K562 (cell line): ENCODE data around the gene FBXO21. TPM values are rescaled to one million over a fixed set of nuclear protein-coding genes. Genes with fewer than 3 reads are reported as not detected.

Source experiments
- ATAC-seq: fragments of 200-7000 bp; cut with Tn5 transposase; 3 replicates; pipeline ENCODE4 v1.9.1; 2020; ENCODE audit warnings: moderate library complexity
- BruUV-seq: library from RNA; stranded (reverse); fragments of 400-500 nt; replicated peaks from 2 replicates; lab custom pipeline; 2021; lab: Mats Ljungman, UMichigan
- CTCF ChIA-PET: fragments of 300-600 bp; formaldehyde crosslinking; extraction: SDS; loops from one replicate; lab custom pipeline; 2021; ENCODE audit warnings: low intra/inter-chr PET ratio; lab: Yijun Ruan, JAX
- POLR2A ChIA-PET: fragments of 300-600, 350-650 bp; sonication (Branson Sonifier 250); formaldehyde crosslinking; extraction: SDS; loops from one replicate; lab custom pipeline; 2021; ENCODE audit warnings: antibody characterized with exemption, inconsistent platforms; lab: Yijun Ruan, JAX
- DNase-seq, 4 experiments: peaks; one replicate each; pipeline versions ENCODE4 v3.0.0 to v3.0.0-alpha.2; 2011 to 2018; ENCODE audit warnings: low spot score in 3 of 4, mixed read lengths in 3 of 4; ENCODE audit errors: extremely low read depth in 1 of 4
- FAIRE-seq: peaks from 2 replicates; lab custom pipeline; 2011; peaks lifted over from hg19 to GRCh38; lab: Jason Lieb, UNC
- H2AFZ ChIP-seq: 2 replicates; pipeline ENCODE4 v1.6.0; 2011; ENCODE audit warnings: low read depth, low read length, control low read depth, inconsistent platforms
- H3K27ac ChIP-seq: fragments of 200-600 bp; 3 replicates; pipeline ENCODE4 v1.8.0; 2011; ENCODE audit warnings: low read depth, mild to moderate bottlenecking, control low read depth, inconsistent platforms, low read length, moderate library complexity, mixed read lengths; ENCODE audit errors: extremely low read depth
- H3K27me3 ChIP-seq, 2 experiments: fragments of 300-600 bp in 1 of 2; 2 replicates in 1 of 2; 3 replicates in 1 of 2; pipeline versions ENCODE4 v1.6.0 to v1.8.0; 2011; ENCODE audit warnings: inconsistent platforms in 2 of 2, low read length in 2 of 2, mild to moderate bottlenecking in 1 of 2, mixed read lengths in 1 of 2, moderate library complexity in 1 of 2; ENCODE audit not compliant: control insufficient read depth in 2 of 2, insufficient read depth in 2 of 2
- H3K36me3 ChIP-seq: fragments of 300-600 bp; 3 replicates; pipeline ENCODE4 v1.8.0; 2011; ENCODE audit warnings: mild to moderate bottlenecking, low read length, inconsistent platforms; ENCODE audit not compliant: control insufficient read depth, insufficient read depth
- H3K4me1 ChIP-seq, 2 experiments: fragments of 200-600 bp in 1 of 2; replicated peaks in 1 of 2; 2 replicates in 1 of 2; 3 replicates in 1 of 2; pipeline versions ENCODE4 v1.5.1 to v1.8.0; 2011; ENCODE audit warnings: inconsistent platforms in 2 of 2, low read length in 2 of 2, mild to moderate bottlenecking in 1 of 2, mixed read lengths in 1 of 2, moderate library complexity in 1 of 2; ENCODE audit not compliant: control insufficient read depth in 2 of 2, insufficient read depth in 2 of 2
- H3K4me2 ChIP-seq: 2 replicates; pipeline ENCODE4 v1.6.1; 2011; ENCODE audit warnings: low read length, control low read depth, inconsistent platforms, mixed read lengths; ENCODE audit not compliant: insufficient read depth
- H3K4me3 ChIP-seq: fragments of 200-600 bp; sonication (generic), shearing (Covaris generic); 2 replicates; pipeline ENCODE4 v1.5.1; 2016; ENCODE audit warnings: control low read depth, inconsistent platforms
- H3K79me2 ChIP-seq: fragments of 200-600 bp; 3 replicates; pipeline ENCODE4 v1.8.0; 2011; ENCODE audit warnings: low read length, inconsistent platforms; ENCODE audit not compliant: control insufficient read depth, insufficient read depth
- H3K9ac ChIP-seq, 2 experiments: 2 replicates each; pipeline versions ENCODE4 v1.6.0 to v1.6.1; 2011; ENCODE audit warnings: low read depth in 2 of 2, low read length in 2 of 2, control low read depth in 1 of 2, inconsistent platforms in 1 of 2, mild to moderate bottlenecking in 1 of 2, mixed read lengths in 1 of 2; ENCODE audit not compliant: insufficient read depth in 1 of 2
- H3K9me1 ChIP-seq: one replicate; pipeline ENCODE4 v1.6.0; 2011; ENCODE audit warnings: inconsistent platforms, mild to moderate bottlenecking, low read length, moderate library complexity; ENCODE audit not compliant: control insufficient read depth, insufficient read depth
- H3K9me3 ChIP-seq: replicated peaks from 2 replicates; pipeline ENCODE4 v1.5.1; 2011; ENCODE audit warnings: low read depth, low read length, inconsistent platforms; ENCODE audit not compliant: control insufficient read depth, insufficient read depth
- H4K20me1 ChIP-seq: replicated peaks from 2 replicates; pipeline ENCODE4 v1.6.1; 2011; ENCODE audit warnings: low read length, inconsistent platforms, mixed read lengths; ENCODE audit not compliant: control insufficient read depth, insufficient read depth
- CTCF ChIP-seq, 3 experiments: IDR thresholded peaks in 2 of 3; conservative IDR thresholded peaks in 1 of 3; 2 replicates each; pipeline ENCODE4 v1.5.1; 2011 to 2012; ENCODE audit warnings: low read length in 3 of 3, mild to moderate bottlenecking in 3 of 3, control low read depth in 2 of 3, improper control_type of control experiment in 1 of 3, inconsistent platforms in 1 of 3, low read depth in 1 of 3, mixed read lengths in 1 of 3, moderate library complexity in 1 of 3; ENCODE audit not compliant: insufficient read depth in 2 of 3
- IFI16 ChIP-seq: fragments of 250-450 bp; sonication (Bioruptor Pico); IDR thresholded peaks from 2 replicates; pipeline ENCODE4 v2.1.2; 2022; ENCODE audit warnings: mild to moderate bottlenecking, inconsistent platforms
- MAX ChIP-seq: sonication (generic); formaldehyde crosslinking; IDR thresholded peaks from 2 replicates; pipeline ENCODE4 v1.9.0; 2022; ENCODE audit warnings: mild to moderate bottlenecking, missing genetic modification reagents
- ZBTB7A ChIP-seq: IDR thresholded peaks from 2 replicates; pipeline ENCODE4 v1.6.1; 2011; ENCODE audit warnings: low read depth, mild to moderate bottlenecking, low read length, moderate library complexity, borderline replicate concordance; ENCODE audit not compliant: control insufficient read depth
- WGBS: fragments of 100-300 bp; shearing (Covaris generic); methylation state at CpG from one replicate; pipeline ENCODE4 v1.1.6; 2016; ENCODE audit warnings: low coverage, mixed read lengths; ENCODE audit not compliant: insufficient coverage; ENCODE audit errors: missing lambda C conversion rate; 5-methylcytosine and 5-hydroxymethylcytosine counted together
- in situ Hi-C: fragments of 300-500 bp; cut with MboI; formaldehyde crosslinking; loops from 4 replicates; pipeline ENCODE4 v1.15.0; 2018; ENCODE audit warnings: inconsistent platforms, mixed read lengths
- intact Hi-C: fragments of 100-400 bp; cut with micrococcal nuclease; formaldehyde crosslinking; loops from 2 replicates; pipeline ENCODE4 v1.14.2; 2022
- polyA plus RNA-seq, 8 experiments: library from polyadenylated mRNA; depleted of rRNA in 4 of 8; stranded (reverse) in 5 of 8; unstranded in 3 of 8; fragments of >200 nt; fragmentation: Nextera tagmentation in 2 of 8; fragmentation: Illumina TruSeq in 1 of 8; extraction: Ambion mirVana in 2 of 8; extraction: Trizol in 1 of 8; gene quantifications; 2 replicates each; pipeline versions ENCODE4 v1.2.1 to v1.2.3, GENCODE V29; 2011 to 2014; ENCODE audit warnings: inconsistent platforms in 1 of 8, missing spikeins in 1 of 8
- total RNA-seq, 7 experiments: library from RNA; depleted of rRNA in 6 of 7; stranded (reverse); fragments of >200 nt in 6 of 7; fragmentation: Illumina TruSeq in 2 of 7; extraction: Trizol in 2 of 7; gene quantifications; 2 replicates each; pipeline versions ENCODE4 v1.2.1 to v1.2.3, GENCODE V29; 2011 to 2021; ENCODE audit warnings: low replicate concordance in 1 of 7
- TF ChIP-seq, protein P1 (sequence below), 2 experiments: fragments of 450-650 bp; conservative IDR thresholded peaks; 2 replicates each; pipeline ENCODE4 v1.6.1; 2017; ENCODE audit warnings: mild to moderate bottlenecking in 2 of 2, moderate library complexity in 2 of 2

The FBXO21 gene
- total and polyA plus RNA-seq, 9 of the 15 experiments (the other 6 are each of a cell fraction or from before 2014, with no cell fraction given), result 3.0 to 50.9 (median 9.1) TPM

DNA sequence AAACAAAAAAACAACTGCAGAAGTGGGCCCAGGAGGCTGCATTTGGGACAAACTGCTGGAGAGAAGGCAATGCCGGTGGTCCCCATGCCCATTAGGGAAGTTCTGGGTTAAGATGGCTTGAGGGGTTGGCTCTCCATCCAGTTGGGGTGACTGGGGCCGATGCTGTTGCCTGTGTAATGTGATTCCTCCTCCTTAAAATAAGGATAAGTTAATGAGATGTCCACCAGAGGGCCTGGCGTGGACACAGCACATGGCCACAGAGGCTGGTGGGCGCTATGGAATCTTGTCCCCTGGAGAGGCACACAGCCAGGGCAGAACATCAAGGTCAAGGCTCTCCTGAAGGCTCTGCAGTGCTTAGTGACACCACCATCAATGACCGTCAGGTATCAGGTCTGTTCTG lies 90.0 kb downstream of the FBXO21 start:
- FAIRE-seq (no peak), ATAC-seq (peak; percentile 70), DNase-seq (peak; percentile 51 to 67 (median 60))
- H3K4me1 ChIP-seq, result peaks cover 10 to 37% of the 10 kb centered on the region in 2 experiments
- H3K9ac ChIP-seq, result peak overlapping the region in 1 of 2 experiments; percentile 13; a peak in 1 of 4 replicates
- H3K27me3 ChIP-seq, result peaks cover 9 to 35% of the 10 kb centered on the region in 2 experiments; a peak in 4 of 5 replicates
- H3K4me2 ChIP-seq, result peak overlapping the region; percentile 46
- in situ Hi-C loops, result no loop called here
- CTCF ChIA-PET, result interaction anchor here (1.1 to 1.2 kb wide), 2 partner anchors 74 to 77 kb away, joined by 3 read pairs; no protein-coding TSS in a partner anchor
- BruUV-seq, result no TSS peak
- H3K79me2 ChIP-seq, result peaks cover 32% of the 10 kb centered on the region
- WGBS, result 10% methylated on average over 4 of the region's 5 CpGs
- peaks cover 5% of the 10 kb centered on the region; the same call in 1 of the 2 replicates for H4K20me1 ChIP-seq
- H3K4me3 ChIP-seq, result no peak overlapping the region
- no peaks in the 10 kb centered on the region for H3K36me3 ChIP-seq
- peak overlapping the region; percentile 76 for H2AFZ ChIP-seq
- H3K9me3 ChIP-seq, result no peaks in the 10 kb centered on the region
- intact Hi-C loops, result no loop called here
- no peaks in the 10 kb centered on the region for H3K9me1 ChIP-seq
- POLR2A ChIA-PET, result no interaction called here
- H3K27ac ChIP-seq, result no peak overlapping the region
- peak; percentile 57 to 70 (median 65) for TF ChIP-seq CTCF (IDR thresholded peaks at IDR 0.05 in 2 of 3, conservative IDR thresholded peaks at IDR 0.05 in 1 of 3; ENCODE audit: insufficient read depth in 2 of 3, low read depth in 1 of 3, low read length in 3 of 3)
- TF ChIP-seq ZBTB7A, result peak; percentile 27; the same call in 1 of the 2 replicates
- TF ChIP-seq IFI16 (CRISPR knock-in tag), result no peak
- TF ChIP-seq MAX, result peak; percentile 20; the same call in 1 of the 2 replicates
- TF ChIP-seq, protein P1, sequence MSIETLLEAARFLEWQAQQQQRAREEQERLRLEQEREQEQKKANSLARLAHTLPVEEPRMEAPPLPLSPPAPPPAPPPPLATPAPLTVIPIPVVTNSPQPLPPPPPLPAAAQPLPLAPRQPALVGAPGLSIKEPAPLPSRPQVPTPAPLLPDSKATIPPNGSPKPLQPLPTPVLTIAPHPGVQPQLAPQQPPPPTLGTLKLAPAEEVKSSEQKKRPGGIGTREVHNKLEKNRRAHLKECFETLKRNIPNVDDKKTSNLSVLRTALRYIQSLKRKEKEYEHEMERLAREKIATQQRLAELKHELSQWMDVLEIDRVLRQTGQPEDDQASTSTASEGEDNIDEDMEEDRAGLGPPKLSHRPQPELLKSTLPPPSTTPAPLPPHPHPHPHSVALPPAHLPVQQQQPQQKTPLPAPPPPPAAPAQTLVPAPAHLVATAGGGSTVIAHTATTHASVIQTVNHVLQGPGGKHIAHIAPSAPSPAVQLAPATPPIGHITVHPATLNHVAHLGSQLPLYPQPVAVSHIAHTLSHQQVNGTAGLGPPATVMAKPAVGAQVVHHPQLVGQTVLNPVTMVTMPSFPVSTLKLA (conservative IDR thresholded peaks at IDR 0.05), result peak in 1 of 2 experiments; percentile 33; a peak in 1 of 4 replicates
